ENCODE data around the gene HDAC9.

Gene HDAC9

DNA sequence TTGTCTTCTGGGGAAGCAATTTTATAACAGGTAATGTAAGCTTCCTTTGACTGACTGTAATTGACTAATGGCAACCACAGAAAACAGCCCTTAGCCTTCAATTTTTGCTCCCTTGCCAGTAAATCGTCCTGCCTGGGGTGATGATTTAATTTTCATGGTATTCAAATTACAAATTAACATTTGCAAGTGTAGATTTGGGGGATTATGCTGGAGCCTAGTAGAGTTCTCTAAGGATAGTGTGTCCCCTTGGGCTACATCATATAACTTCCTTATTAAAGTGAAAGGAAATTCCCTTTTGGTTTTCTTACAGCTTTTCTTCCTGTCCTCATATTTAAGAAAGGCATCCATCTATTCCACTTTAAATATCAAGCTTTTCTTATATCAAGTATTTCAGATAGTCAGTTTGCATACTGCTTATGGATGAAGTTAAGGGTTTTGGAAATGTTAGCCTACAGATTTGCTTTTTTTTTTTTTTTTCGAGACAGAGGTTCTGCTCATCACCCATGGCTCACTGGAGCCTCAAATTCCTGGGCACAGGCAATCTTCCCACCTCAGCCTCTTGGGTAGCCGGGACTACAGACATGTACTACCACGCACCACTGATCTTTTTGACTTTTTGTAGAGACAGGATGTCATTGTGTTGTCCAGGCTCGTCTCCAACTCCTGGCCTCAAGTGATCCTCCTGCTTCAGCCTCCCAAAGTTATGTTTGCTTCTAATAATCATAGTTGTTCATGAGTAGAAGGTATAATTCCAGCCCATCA lies 35.9 kb upstream of the HDAC9 start:
- TF ChIP-seq CTCF (IDR thresholded peaks at IDR 0.05; ENCODE audit: low read depth, low read length, missing control alignments), result no peak
- H3K4me3 ChIP-seq (replicated peaks; ENCODE audit: low read depth, low read length), result no peak overlapping the region
- DNase-seq (ENCODE audit: extremely low read depth, low read depth), result no peak

DNA sequence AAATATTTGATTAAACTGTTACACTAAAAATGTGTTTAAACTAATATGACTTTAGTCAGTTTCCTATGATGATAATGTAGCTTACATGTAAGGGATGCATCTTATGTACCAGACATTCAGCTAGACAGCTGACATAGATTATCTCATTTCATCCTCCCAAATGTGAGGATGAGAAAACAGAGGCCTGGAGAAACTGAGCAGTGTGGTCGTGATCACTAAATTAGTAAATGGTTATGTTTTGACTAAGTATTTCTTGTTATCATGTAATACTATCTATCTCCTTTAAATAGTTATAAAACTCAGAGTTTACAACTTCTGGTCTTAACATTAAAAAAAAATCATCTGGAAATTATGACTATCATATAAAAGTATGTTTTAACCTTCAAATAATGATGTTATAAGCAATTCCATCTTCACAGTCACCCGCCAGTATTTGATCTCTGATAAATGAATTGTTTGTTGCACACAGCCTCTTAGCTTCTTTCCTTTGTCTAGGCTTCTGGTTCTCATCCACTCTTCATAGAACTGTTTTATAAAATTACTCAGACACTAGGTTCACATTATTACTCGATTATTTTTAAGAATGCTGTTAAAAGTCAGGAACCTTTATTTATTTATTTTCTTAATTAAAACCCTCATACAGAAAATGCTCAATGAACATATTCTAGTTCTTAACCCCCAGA lies 33.6 kb upstream of the HDAC9 start:
- DNase-seq (ENCODE audit: extremely low read depth, low read depth), result no peak
- H3K4me3 ChIP-seq (replicated peaks; ENCODE audit: low read depth, low read length), result no peak overlapping the region
- TF ChIP-seq CTCF (IDR thresholded peaks at IDR 0.05; ENCODE audit: low read depth, low read length, missing control alignments), result no peak

GRCh38 chr7:18464830-18465229 lies 30.7 kb upstream of the HDAC9 start:
- TF ChIP-seq CTCF (IDR thresholded peaks at IDR 0.05; ENCODE audit: low read depth, low read length, missing control alignments), result no peak
- DNase-seq (ENCODE audit: extremely low read depth, low read depth), result no peak
- no peak overlapping the region for H3K4me3 ChIP-seq (replicated peaks; ENCODE audit: low read depth, low read length)

- H3K4me3 ChIP-seq (replicated peaks; ENCODE audit: low read depth, low read length), result no peak overlapping the region
- no peak for TF ChIP-seq CTCF (IDR thresholded peaks at IDR 0.05; ENCODE audit: low read depth, low read length, missing control alignments)
- DNase-seq (ENCODE audit: extremely low read depth, low read depth), result no peak
Observed at GRCh38 chr7:18467011-18467410, 28.5 kb upstream of the HDAC9 start.

GRCh38 chr7:18468795-18469194 lies 26.8 kb upstream of the HDAC9 start:
- no peak overlapping the region for H3K4me3 ChIP-seq (replicated peaks; ENCODE audit: low read depth, low read length)
- no peak for TF ChIP-seq CTCF (IDR thresholded peaks at IDR 0.05; ENCODE audit: low read depth, low read length, missing control alignments)
- no peak for DNase-seq (ENCODE audit: extremely low read depth, low read depth)

DNA sequence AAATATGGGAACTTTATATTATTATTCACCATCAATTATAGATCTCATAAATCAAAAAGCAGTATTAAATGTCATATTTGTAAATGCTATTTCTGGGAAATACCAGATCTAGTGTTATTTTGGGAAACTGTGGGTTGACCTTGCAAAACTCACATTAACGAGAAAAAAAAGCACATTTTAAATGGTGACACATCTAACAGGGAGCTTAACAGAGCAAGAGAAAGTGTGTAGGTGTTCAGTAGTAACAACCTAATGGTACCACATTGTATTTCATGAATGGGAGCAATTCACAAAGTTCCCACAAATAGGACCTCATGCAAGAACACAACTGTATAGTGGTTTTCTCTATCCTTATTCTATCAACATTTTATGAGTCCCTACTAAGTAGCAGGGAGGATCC lies 26.2 kb upstream of the HDAC9 start:
- no peak for TF ChIP-seq CTCF (IDR thresholded peaks at IDR 0.05; ENCODE audit: low read depth, low read length, missing control alignments)
- no peak for DNase-seq (ENCODE audit: extremely low read depth, low read depth)
- H3K4me3 ChIP-seq (replicated peaks; ENCODE audit: low read depth, low read length), result no peak overlapping the region
